Measurements from ENCODE around the gene SALL3. TPM values are rescaled to one million over a fixed set of nuclear protein-coding genes. Genes with fewer than 3 reads are reported as not detected.

The SALL3 gene
- total RNA-seq, 1 experiment from 2014 or later: not detected

GRCh38 chr18:78980279-78980771 is 707 bp downstream of the SALL3 start:
- DNase-seq (ENCODE audit: low spot score): no peak

GRCh38 chr18:78980777-78981380 is 1.3 kb downstream of the SALL3 start:
- no peak for DNase-seq (ENCODE audit: low spot score)

GRCh38 chr18:78981394-78981831 is 1.8 kb downstream of the SALL3 start:
- no peak for DNase-seq (ENCODE audit: low spot score)

- DNase-seq (ENCODE audit: low spot score): no peak
Measured at GRCh38 chr18:78981989-78982620, 2.5 kb downstream of the SALL3 start.

GRCh38 chr18:78983512-78983911 is 3.9 kb downstream of the SALL3 start:
- no peak for DNase-seq (ENCODE audit: low spot score)

- DNase-seq (ENCODE audit: low spot score): peak; percentile 21
Measured at GRCh38 chr18:78984941-78985784, 5.5 kb downstream of the SALL3 start.

GRCh38 chr18:78986018-78986481 is 6.4 kb downstream of the SALL3 start:
- DNase-seq (ENCODE audit: low spot score): no peak

- DNase-seq (ENCODE audit: low spot score): no peak
Measured at GRCh38 chr18:78991446-78991845, 11.8 kb downstream of the SALL3 start.

- no peak for DNase-seq (ENCODE audit: low spot score)
Measured at GRCh38 chr18:78992041-78993011, 12.7 kb downstream of the SALL3 start.

- no peak for DNase-seq (ENCODE audit: low spot score)
Measured at GRCh38 chr18:78993014-78993926, 13.7 kb downstream of the SALL3 start.

- DNase-seq (ENCODE audit: low spot score): no peak
Measured at GRCh38 chr18:78994000-78994399, 14.4 kb downstream of the SALL3 start.

GRCh38 chr18:78994531-78994930 is 14.9 kb downstream of the SALL3 start:
- DNase-seq (ENCODE audit: low spot score): no peak

- DNase-seq (ENCODE audit: low spot score): no peak
Measured at GRCh38 chr18:78994977-78995582, 15.5 kb downstream of the SALL3 start.

- DNase-seq (ENCODE audit: low spot score): no peak
Measured at GRCh38 chr18:78995740-78996395, 16.2 kb downstream of the SALL3 start.

GRCh38 chr18:78996741-78997490 is 17.3 kb downstream of the SALL3 start:
- no peak for DNase-seq (ENCODE audit: low spot score)

GRCh38 chr18:78998371-78999071 is 18.9 kb downstream of the SALL3 start:
- no peak for DNase-seq (ENCODE audit: low spot score)

GRCh38 chr18:78999939-79000338 is 20.3 kb downstream of the SALL3 start:
- peak; percentile 81 for DNase-seq (ENCODE audit: low spot score)

- DNase-seq (ENCODE audit: low spot score): no peak
Measured at GRCh38 chr18:79000997-79001396, 21.4 kb downstream of the SALL3 start.

Measured in HT-29 (cell line).